HG02970 (cell line): Measurements from ENCODE around the gene ERBB2.

Experiments
- ATAC-seq: cut with Tn5 transposase; IDR thresholded peaks from one replicate; pipeline ENCODE4 v1.9.1; 2021; ENCODE audit warnings: mild to moderate bottlenecking, moderate library complexity, moderate number of reproducible peaks; ENCODE audit not compliant: unreplicated experiment, low FRiP score

ERBB2 gene

GRCh38 chr17:39664581-39665561, 35.0 kb upstream of the ERBB2 start, which contains the start of gene TCAP:
Gene TCAP, plus strand, starts transcription at chr17:39665349. Its CDS starts 11 bp downstream, at chr17:39665360.
- no peak for ATAC-seq

DNA sequence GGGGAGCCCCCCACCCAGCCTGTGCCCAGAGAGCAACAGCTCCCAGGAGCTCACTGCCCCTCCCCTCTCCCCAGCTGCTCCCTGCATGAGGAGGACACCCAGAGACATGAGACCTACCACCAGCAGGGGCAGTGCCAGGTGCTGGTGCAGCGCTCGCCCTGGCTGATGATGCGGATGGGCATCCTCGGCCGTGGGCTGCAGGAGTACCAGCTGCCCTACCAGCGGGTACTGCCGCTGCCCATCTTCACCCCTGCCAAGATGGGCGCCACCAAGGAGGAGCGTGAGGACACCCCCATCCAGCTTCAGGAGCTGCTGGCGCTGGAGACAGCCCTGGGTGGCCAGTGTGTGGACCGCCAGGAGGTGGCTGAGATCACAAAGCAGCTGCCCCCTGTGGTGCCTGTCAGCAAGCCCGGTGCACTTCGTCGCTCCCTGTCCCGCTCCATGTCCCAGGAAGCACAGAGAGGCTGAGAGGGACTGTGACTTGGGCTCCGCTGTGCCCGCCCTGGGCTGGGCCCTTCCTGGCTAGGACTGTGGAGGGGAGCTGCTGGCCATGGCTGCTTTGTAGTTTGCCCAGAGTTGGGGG, 34.1 kb upstream of the ERBB2 start:
- no peak for ATAC-seq

DNA sequence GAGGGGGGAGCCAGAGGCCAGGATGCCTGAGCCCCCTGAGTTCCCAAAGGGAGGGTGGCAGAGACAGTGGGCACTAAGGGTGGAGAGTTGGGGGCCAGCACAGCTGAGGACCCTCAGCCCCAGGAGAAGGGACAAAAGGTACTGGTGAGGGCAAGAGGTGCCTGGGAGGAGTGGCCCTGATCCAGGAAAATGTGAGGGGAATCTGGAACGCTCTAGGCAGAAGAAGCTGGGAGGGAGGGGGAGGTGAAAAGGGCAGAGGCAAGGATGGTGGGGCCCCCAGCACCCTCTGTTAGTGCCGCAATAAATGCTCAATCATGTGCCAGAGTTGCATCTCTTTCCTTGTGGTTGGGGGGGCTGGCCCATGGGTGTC, 33.6 kb upstream of the ERBB2 start:
- no peak for ATAC-seq

- ATAC-seq: no peak
Measured at GRCh38 chr17:39666601-39667261, 33.1 kb upstream of the ERBB2 start.

DNA sequence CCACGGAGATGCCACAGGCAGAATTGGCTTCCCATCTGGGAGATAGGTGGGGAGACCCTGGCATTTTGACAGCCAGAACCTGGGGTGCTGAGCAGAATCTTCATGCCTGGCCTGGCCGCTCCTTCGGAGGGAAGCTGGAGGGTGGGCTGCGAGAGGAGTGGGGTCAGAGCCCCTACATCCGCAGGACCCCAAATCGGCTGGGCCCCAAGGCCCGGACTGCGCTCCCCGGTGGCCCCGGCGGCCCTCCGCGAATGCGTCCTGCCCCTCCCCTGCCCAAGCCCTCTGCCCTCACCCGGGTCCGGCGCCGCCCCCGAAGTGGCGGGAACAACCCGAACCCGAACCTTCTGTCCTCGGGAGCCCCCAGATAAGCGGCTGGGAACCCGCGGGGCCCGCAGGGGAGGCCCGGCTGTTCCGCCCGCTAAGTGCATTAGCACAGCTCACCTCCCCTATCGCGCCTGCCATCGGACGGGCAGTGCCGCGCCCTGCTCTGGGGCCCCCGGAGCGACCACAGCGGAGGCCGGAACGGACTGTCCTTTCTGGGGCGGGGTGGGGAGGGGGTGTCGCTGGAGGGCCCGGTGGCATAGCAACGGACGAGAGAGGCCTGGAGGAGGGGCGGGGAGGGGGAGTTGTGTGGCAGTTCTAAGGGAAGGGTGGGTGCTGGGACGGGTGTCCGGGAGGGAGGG, 32.5 kb upstream of the ERBB2 start:
- ATAC-seq: no peak

DNA sequence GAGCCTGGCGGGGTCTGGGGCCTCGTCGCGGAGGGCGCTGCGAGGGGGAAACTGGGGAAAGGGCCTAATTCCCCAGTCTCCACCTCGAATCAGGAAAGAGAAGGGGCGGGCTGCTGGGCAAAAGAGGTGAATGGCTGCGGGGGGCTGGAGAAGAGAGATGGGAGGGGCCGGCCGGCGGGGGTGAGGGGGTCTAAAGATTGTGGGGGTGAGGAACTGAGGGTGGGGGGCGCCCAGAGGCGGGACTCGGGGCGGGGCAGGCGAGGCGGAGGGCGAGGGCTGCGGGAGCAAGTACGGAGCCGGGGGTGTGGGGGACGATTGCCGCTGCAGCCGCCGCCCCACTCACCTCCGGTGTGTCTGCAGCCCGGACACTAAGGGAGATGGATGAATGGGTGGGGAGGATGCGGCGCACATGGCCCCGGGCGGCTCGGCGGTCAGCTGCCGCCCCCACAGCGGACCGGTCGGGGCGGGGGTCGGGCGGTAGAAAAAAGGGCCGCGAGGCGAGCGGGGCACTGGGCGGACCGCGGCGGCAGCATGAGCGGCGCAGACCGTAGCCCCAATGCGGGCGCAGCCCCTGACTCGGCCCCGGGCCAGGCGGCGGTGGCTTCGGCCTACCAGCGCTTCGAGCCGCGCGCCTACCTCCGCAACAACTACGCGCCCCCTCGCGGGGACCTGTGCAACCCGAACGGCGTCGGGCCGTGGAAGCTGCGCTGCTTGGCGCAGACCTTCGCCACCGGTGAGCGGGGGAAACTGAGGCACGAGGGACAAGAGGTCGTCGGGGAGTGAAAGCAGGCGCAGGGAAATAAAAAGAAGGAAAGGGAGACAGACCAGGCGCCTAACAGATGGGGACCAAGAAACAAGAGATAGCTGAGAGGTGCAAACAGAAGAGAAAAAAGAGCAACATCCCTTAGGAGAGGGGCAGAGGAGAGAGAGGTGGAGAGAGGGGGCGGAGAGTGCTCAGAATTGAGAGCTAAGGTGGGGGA, 31.6 kb upstream of the ERBB2 start, which contains the start of gene PNMT:
TSS of gene PNMT (plus strand) at position 509 of the 980 bp plus-strand sequence. CDS start at position 532, 23 bp downstream.
- no peak for ATAC-seq

DNA sequence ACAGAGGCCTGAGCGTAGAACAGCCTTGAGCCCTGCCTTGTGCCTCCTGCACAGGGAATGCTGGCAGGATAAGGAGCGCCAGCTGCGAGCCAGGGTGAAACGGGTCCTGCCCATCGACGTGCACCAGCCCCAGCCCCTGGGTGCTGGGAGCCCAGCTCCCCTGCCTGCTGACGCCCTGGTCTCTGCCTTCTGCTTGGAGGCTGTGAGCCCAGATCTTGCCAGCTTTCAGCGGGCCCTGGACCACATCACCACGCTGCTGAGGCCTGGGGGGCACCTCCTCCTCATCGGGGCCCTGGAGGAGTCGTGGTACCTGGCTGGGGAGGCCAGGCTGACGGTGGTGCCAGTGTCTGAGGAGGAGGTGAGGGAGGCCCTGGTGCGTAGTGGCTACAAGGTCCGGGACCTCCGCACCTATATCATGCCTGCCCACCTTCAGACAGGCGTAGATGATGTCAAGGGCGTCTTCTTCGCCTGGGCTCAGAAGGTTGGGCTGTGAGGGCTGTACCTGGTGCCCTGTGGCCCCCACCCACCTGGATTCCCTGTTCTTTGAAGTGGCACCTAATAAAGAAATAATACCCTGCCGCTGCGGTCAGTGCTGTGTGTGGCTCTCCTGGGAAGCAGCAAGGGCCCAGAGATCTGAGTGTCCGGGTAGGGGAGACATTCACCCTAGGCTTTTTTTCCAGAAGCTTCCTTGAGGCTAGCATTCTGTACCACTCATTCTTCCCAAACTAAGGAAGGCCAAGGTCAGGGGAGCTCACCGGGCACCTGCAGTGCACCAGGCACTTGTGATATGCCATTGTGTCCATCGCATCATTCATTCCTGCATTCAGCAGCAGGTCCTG, 29.7 kb upstream of the ERBB2 start:
- ATAC-seq: no peak

DNA sequence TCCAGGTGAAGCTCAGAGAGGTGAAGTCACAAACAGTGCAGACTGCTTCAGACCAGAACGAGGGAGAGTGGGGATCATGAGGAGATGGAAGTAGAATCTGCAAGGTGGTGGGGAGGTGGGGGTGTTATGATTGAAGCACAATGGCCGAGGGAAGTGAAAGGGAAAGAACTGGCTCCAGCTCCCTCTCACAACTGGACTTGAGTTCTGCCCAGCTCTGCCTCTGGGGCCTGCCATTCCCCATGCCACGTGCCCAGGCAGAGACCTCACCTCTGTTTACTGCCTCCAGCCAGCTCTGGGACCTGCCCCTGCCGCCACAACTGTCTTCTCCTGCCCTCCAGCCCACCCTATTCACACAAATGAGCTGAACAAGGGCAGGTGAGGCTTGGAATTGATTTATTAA, 29.1 kb upstream of the ERBB2 start:
- ATAC-seq: no peak

DNA sequence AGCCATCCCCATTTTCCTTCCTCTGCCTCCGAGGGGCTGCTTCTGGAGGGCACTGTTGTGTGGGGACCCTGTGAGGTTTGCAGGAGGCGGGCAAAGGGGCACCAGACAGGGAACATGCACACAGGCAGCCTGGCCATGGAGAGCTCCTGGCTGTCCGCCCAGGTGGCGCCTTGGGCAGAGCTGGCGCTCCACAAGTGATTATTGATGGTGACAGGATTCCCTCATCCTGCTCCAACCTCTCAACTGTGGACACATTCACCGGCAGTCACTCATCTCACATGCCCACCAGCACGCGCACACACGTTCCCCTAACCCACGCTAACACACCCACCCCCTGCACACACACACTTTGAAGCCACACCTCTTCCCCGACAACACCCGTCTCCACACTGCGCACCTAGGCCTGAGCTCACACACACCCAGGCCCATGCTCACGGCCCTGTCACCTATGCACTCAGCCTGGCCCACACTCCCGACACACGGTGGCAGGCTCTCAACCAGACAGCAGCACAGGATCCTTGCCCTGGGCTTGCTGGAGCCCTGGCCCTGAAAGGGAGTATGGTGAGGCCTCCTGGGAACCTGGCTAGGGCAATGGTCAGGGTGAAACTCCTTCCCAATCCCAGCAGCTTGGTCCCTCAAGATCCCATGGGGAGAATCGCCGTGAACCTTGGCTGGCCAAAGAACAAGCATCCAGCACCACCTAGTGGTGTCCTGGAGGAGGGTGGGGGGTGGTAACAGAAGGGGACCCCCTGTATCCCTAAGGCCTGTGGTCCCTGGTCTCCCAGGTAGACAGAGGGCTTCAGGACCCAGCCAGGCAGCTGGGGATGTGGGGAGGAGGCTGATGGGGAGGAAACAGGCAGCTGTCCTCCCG, 28.0 kb upstream of the ERBB2 start:
- no peak for ATAC-seq

- ATAC-seq: no peak
Measured at GRCh38 chr17:39672522-39673334, 27.1 kb upstream of the ERBB2 start.

DNA sequence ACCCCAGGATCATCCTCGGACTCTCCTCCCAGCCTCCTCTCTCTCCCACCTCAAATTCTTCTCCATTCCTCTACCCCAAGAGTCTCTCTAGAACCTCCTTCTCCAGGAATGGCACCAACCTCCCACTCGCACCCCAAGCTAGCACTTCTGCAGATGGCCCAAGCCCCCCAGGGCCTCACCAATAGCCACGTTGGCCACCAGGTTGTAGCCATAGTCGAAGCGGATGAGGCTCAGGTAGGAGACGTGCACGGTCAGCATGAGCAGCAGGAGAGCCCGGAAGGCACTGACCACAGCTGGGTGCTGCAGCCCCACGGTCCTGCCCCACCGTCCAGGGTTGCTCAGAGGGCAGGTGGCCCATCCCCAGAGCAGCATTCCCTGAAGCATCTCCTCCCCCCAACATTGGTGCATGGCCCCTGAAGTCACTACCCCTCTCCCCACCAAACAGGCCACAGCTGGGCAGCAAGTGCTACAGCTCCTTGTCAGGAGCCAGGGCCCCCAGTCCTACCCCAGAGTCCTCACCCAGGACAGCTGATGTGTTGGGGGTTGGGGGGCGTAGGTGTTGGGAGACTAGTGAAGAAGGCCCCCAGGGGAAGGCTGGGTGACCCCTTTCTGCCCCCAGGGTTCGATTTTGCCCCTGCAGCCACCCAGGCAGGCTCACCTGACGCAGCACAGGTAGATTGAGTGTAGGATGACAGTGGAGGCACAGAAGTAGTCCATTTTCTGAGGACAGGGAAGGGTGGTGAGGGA, 26.4 kb upstream of the ERBB2 start:
- no peak for ATAC-seq

DNA sequence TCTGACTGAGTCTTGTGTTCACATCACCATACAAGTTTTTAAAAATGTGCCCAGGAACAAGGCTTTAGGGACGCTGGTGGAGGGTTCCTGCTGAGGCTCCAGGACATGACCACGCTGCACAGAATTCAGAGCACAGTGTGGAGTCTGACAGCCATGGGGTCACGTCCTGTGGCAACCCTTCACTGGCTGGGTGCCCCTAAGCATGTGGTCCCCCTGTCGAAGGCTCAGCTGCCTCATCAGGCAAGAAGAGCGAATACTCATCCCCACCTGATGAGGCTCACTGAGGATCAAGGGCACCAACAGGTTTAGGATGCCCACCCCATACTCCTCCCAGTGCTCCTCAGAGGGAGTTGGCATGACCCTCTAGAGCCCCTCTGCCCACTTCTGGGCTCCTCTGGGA, 25.7 kb upstream of the ERBB2 start:
- ATAC-seq: no peak

DNA sequence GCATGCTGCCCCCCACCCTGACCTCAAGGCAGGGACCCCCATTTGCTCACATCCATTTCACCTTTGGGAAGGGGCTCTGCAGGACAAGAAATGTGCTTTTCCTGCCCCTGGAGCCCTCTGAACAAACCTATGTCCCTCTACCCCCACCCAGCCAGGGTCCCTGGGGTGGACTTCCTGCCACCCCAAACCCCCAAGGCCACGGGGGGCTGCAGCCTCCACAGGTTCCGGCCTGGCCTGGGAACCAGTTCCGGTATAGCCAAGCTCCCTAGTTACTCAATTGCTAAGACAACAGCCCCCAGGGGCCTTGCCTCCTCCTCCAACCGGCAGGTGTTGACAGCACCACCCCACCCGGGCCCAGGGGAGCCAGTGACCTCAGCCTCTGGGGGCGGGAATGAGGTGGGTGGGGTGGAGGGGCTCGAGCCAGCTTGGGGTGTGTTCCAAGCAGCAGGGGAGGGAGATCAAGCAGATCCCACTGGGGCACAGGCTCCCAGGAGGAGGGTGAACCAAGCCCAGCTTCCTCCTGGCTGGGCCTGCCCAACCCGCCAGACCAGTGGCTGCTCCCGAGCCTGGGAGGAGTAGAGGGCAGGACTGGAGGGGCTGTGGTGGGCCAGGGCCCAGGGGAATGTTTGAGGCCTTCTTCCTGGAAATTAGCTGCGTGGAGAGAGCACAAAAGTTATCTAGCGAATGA, 25.0 kb upstream of the ERBB2 start:
- ATAC-seq: no peak

DNA sequence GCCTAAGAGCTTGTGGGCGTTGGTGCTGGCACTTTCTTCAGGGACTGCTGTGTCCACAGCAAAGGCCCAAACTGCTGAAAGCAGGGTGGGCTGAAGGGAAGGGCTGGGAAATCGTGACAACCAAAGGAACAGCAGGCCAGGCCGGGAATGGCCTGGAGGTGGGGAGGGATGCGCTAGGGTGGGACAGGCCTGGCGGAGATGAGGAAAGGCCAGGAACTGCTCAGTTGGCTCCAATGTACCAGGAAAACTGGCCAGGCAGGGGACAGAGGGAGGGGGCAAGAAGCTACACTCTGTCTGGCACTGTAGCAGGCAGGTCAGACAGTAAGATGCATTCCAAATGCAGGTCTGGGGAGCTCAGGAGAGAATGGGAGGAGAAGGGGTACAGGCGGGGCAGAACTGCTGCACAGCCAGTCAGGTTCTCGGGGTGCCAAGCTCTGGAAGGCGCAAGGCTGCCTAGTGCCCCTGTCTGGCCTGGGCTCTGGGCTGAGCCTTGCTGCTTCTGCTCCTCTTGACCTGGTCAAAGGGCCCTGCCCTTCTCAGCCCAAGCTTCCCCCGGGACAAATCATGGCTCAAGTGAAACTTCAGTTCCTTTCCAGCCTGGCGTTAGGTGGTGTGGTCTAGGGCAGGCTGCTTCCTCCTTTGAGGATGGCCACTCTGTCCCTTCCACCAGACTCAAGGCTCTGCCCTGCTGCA, 24.3 kb upstream of the ERBB2 start:
- no peak for ATAC-seq

- no peak for ATAC-seq
Measured at GRCh38 chr17:39676198-39676819, 23.6 kb upstream of the ERBB2 start.
